A549 (cell line): ENCODE measurements around the gene NUB1. TPM values are rescaled to one million over a fixed set of nuclear protein-coding genes. Genes with fewer than 3 reads are reported as not detected.

Source experiments
- ATAC-seq, 2 experiments: fragments of 200-7000 bp in 1 of 2; fragments of >200 bp in 1 of 2; cut with Nextera tagmentation in 1 of 2; cut with Tn5 transposase in 1 of 2; 3 replicates each; pipeline versions ENCODE4 v1.8.0 to v1.9.1; 2018 to 2020; ENCODE audit warnings: mild to moderate bottlenecking in 1 of 2, moderate library complexity in 1 of 2
- CTCF ChIA-PET: fragments of 300-600 bp; sonication (Branson Sonifier 250); formaldehyde crosslinking; extraction: SDS; loops from one replicate; lab custom pipeline; 2021; ENCODE audit warnings: antibody characterized with exemption, inconsistent platforms; lab: Yijun Ruan, JAX
- POLR2A ChIA-PET: fragments of 350-600 bp; formaldehyde crosslinking; extraction: SDS; loops from one replicate; lab custom pipeline; 2021; ENCODE audit warnings: antibody characterized with exemption, inconsistent platforms; lab: Yijun Ruan, JAX
- DNase-seq, 2 experiments: peaks; one replicate each; pipeline versions ENCODE4 v3.0.0 to v3.0.0-alpha.2; 2011 to 2016; ENCODE audit warnings: low read depth in 1 of 2, low spot score in 1 of 2
- FAIRE-seq: peaks from 2 replicates; lab custom pipeline; 2011; peaks lifted over from hg19 to GRCh38; lab: Jason Lieb, UNC
- H3K27ac ChIP-seq, 2 experiments: fragments of >200 bp; sonication (Bioruptor Twin); formaldehyde crosslinking; 3 replicates each; pipeline ENCODE4 v1.5.1; 2016 to 2017
- H3K4me1 ChIP-seq: fragments of >200 bp; sonication (Bioruptor Twin); formaldehyde crosslinking; 3 replicates; pipeline ENCODE4 v1.6.1; 2016
- H3K4me2 ChIP-seq: fragments of >200 bp; sonication (Bioruptor Twin); formaldehyde crosslinking; 3 replicates; pipeline ENCODE4 v1.6.1; 2016
- H3K4me3 ChIP-seq: fragments of >200 bp; sonication (Bioruptor Twin); formaldehyde crosslinking; 3 replicates; pipeline ENCODE4 v1.5.1; 2016
- H3K9me3 ChIP-seq: fragments of >200 bp; sonication (Bioruptor Twin); formaldehyde crosslinking; 3 replicates; pipeline ENCODE4 v1.6.1; 2016
- ATOH8 ChIP-seq: fragments of 250-450 bp; sonication (Bioruptor Pico); IDR thresholded peaks from 2 replicates; pipeline ENCODE4 v1.5.0; 2020; ENCODE audit warnings: low read depth, mild to moderate bottlenecking, moderate library complexity
- CBX2 ChIP-seq: fragments of 200-600 bp; sonication (generic); IDR thresholded peaks from 2 replicates; pipeline ENCODE4 v1.6.1; 2016; ENCODE audit warnings: low read depth, mild to moderate bottlenecking, borderline replicate concordance
- CHD4 ChIP-seq: fragments of 200-600 bp; sonication (generic); IDR thresholded peaks from 2 replicates; pipeline ENCODE4 v1.6.1; 2016; ENCODE audit warnings: antibody characterized with exemption, mild to moderate bottlenecking, borderline replicate concordance
- ELK1 ChIP-seq: fragments of 150-350 bp; IDR thresholded peaks from 2 replicates; pipeline ENCODE4 v1.6.1; 2014; ENCODE audit warnings: low read depth, mild to moderate bottlenecking, low read length
- FOSB ChIP-seq: fragments of 250-450 bp; sonication (Bioruptor Pico); IDR thresholded peaks from 2 replicates; pipeline ENCODE4 v1.5.0; 2020; ENCODE audit warnings: mild to moderate bottlenecking, moderate library complexity
- FOXS1 ChIP-seq: fragments of 250-450 bp; sonication (Bioruptor Pico); IDR thresholded peaks from 2 replicates; pipeline ENCODE4 v1.5.0; 2020; ENCODE audit warnings: mild to moderate bottlenecking, moderate library complexity
- HDAC2 ChIP-seq: fragments of 200-600 bp; sonication (generic); IDR thresholded peaks from 2 replicates; pipeline ENCODE4 v1.6.1; 2016
- HES2 ChIP-seq: fragments of >200 bp; sonication (Bioruptor Twin); formaldehyde crosslinking; IDR thresholded peaks from 2 replicates; pipeline ENCODE4 v1.6.1; 2016
- HOXB5 ChIP-seq: fragments of 250-450 bp; sonication (Bioruptor Pico); IDR thresholded peaks from 2 replicates; pipeline ENCODE4 v1.5.0; 2020; ENCODE audit warnings: mild to moderate bottlenecking, moderate library complexity
- MAFK ChIP-seq: fragments of 450-650 bp; IDR thresholded peaks from 2 replicates; pipeline ENCODE4 v1.6.1; 2014; ENCODE audit not compliant: partially characterized antibody
- MYC ChIP-seq: IDR thresholded peaks from 2 replicates; pipeline ENCODE4 v1.6.1; 2012; ENCODE audit warnings: mild to moderate bottlenecking, inconsistent platforms, low read length, improper control_type of control experiment, borderline replicate concordance
- RNF2 ChIP-seq: fragments of 200-600 bp; sonication (generic); IDR thresholded peaks from 2 replicates; pipeline ENCODE4 v1.6.1; 2016; ENCODE audit warnings: low read depth, mild to moderate bottlenecking, antibody characterized with exemption, moderate library complexity, borderline replicate concordance
- TP53 ChIP-seq: fragments of 250-450 bp; sonication (Bioruptor Pico); IDR thresholded peaks from 2 replicates; pipeline ENCODE4 v1.5.0; 2021; ENCODE audit warnings: mild to moderate bottlenecking, moderate library complexity
- ZSCAN20 ChIP-seq: fragments of 250-450 bp; sonication (Bioruptor Pico); IDR thresholded peaks from 2 replicates; pipeline ENCODE4 v1.8.0; 2022; ENCODE audit warnings: mild to moderate bottlenecking, moderate library complexity
- WGBS: methylation state at CpG from one replicate; pipeline ENCODE4 v1.1.6; 2017; ENCODE audit errors: missing lambda C conversion rate; 5-methylcytosine and 5-hydroxymethylcytosine counted together
- polyA plus RNA-seq, 4 experiments: library from polyadenylated mRNA; depleted of rRNA in 3 of 4; stranded (reverse); fragments of >200 nt; fragmentation: RNase III in 1 of 4; extraction: RNeasy Plus Mini Kit Qiagen cat#74134 plus additional on column Dnase treatment in 1 of 4; gene quantifications; 2 replicates in 3 of 4; 3 replicates in 1 of 4; pipeline ENCODE4 v1.2.3, GENCODE V29; 2011 to 2017

NUB1 gene
- polyA plus RNA-seq, 2 of the 4 experiments (the other 2 are of a cell fraction) = 45.0 to 105 TPM

GRCh38 chr7:151384776-151385625 lies 43.4 kb downstream of the NUB1 start:
- 0 out of 3 replicates have a peak, but pooled peaks cover 5% of the 10 kb centered on the region for H3K4me1 ChIP-seq
- DNase-seq (no peak), FAIRE-seq (no peak), ATAC-seq (peak in 1 of 2 experiments; percentile 10; a peak in 3 of 6 replicates)
- POLR2A ChIA-PET = no interaction called here
- CTCF ChIA-PET = interaction anchor here (0.9 to 2.8 kb wide), 5 partner anchors 8 to 374 kb away, joined by 3 to 12 read pairs (median 4); no protein-coding TSS in a partner anchor
- WGBS = 77% methylated on average over 22 of the region's 26 CpGs
- no peak overlapping the region for H3K4me2 ChIP-seq
- TF ChIP-seq FOSB (CRISPR knock-in tag) (no peak), FOXS1 (no peak), HOXB5 (no peak), ATOH8 (CRISPR knock-in tag) (no peak)
- no peaks in the 10 kb centered on the region for H3K9me3 ChIP-seq
- H3K27ac ChIP-seq = no peak overlapping the region; a peak in 1 of 6 replicates
- H3K4me3 ChIP-seq = no peak overlapping the region

- ChIA-PET CTCF (interaction anchor here (1.2 to 2.8 kb wide), 2 partner anchors 63 to 374 kb away, joined by 4 to 12 read pairs; no protein-coding TSS in a partner anchor), POLR2A (no interaction called here)
- TF ChIP-seq CBX2 (no peak), HDAC2 (no peak), CHD4 (no peak)
- FAIRE-seq = no peak
- 82% methylated on average over 25 of the region's 26 CpGs for WGBS
- DNase-seq = no peak
- no peak; a peak in 2 of 6 replicates for ATAC-seq
- no peaks in the 10 kb centered on the region for H3K9me3 ChIP-seq
- H3K27ac ChIP-seq = peak overlapping the region in 1 of 2 experiments; percentile 17; a peak in 1 of 6 replicates
- H3K4me3 ChIP-seq = no peak overlapping the region
- H3K4me2 ChIP-seq = no peak overlapping the region
- H3K4me1 ChIP-seq = 0 out of 3 replicates have a peak, but pooled peaks cover 5% of the 10 kb centered on the region
Measured at GRCh38 chr7:151385626-151386300, 44.2 kb downstream of the NUB1 start.

GRCh38 chr7:151386301-151387160 lies 44.9 kb downstream of the NUB1 start:
- CTCF ChIA-PET = interaction anchor here (1.0 to 2.8 kb wide), 2 partner anchors 18 to 62 kb away, joined by 4 to 12 read pairs; no protein-coding TSS in a partner anchor
- DNase-seq = no peak
- TF ChIP-seq MAFK (no peak), TP53 (no peak)
- Histone ChIP-seq H3K27ac (peak overlapping the region in 1 of 2 experiments; percentile 17; a peak in 1 of 6 replicates), H3K4me1 (0 out of 3 replicates have a peak, but pooled peaks cover 4% of the 10 kb centered on the region), H3K4me3 (no peak overlapping the region), H3K9me3 (no peaks in the 10 kb centered on the region), H3K4me2 (no peak overlapping the region)
- no peak for FAIRE-seq
- ATAC-seq = peak in 1 of 2 experiments; percentile 7; a peak in 2 of 6 replicates
- POLR2A ChIA-PET = no interaction called here
- WGBS = 56% methylated on average over 15 of the region's 16 CpGs

GRCh38 chr7:151387161-151388006 lies 45.8 kb downstream of the NUB1 start:
- Histone ChIP-seq H3K4me2 (no peak overlapping the region), H3K9me3 (no peaks in the 10 kb centered on the region), H3K4me1 (0 out of 3 replicates have a peak, but pooled peaks cover 3% of the 10 kb centered on the region), H3K4me3 (no peak overlapping the region), H3K27ac (peak overlapping the region in 1 of 2 experiments; percentile 41; a peak in 1 of 6 replicates)
- CTCF ChIA-PET = interaction anchor here (1.0 to 2.8 kb wide), 2 partner anchors 19 to 62 kb away, joined by 4 to 12 read pairs; no protein-coding TSS in a partner anchor
- 78% methylated on average over 23 of the region's 24 CpGs for WGBS
- FAIRE-seq = no peak
- no peak for DNase-seq
- peak; percentile 5 to 10; a peak in 3 of 6 replicates for ATAC-seq
- POLR2A ChIA-PET = no interaction called here
- TF ChIP-seq HES2 = no peak
- no peak for TF ChIP-seq ELK1
- no peak for TF ChIP-seq ZSCAN20
- TF ChIP-seq RNF2 = no peak
- no peak for TF ChIP-seq MYC
